Natural killer cell (primary cell): ENCODE results near the gene NFS1. TPM values are rescaled to one million over a fixed set of nuclear protein-coding genes. Genes with fewer than 3 reads are reported as not detected.
"Not testable (repeated sequence)": the region's sequence is repeated elsewhere in the genome, so short reads cannot be mapped to it uniquely, and the experiment has no call there.

ENCODE experiments used
- ATAC-seq, 3 donors: fragments of 150-1000 bp in 2 of 3; fragments of 200-7000 bp in 1 of 3; cut with Tn5 transposase; 1 replicate in 1 of 3; 2 replicates in 2 of 3; pipeline ENCODE4 v1.10.0; 2021; ENCODE audit warnings: mild to moderate bottlenecking in 2 of 3, moderate library complexity in 2 of 3
- DNase-seq, 2 donors: peaks; one replicate each; pipeline versions ENCODE4 v3.0.0 to v3.0.0-alpha.2; 2013 to 2021; ENCODE audit warnings: mixed read lengths in 1 of 2
- H3K27ac ChIP-seq: one replicate; pipeline ENCODE4 v1.5.1; 2013; ENCODE audit warnings: mild to moderate bottlenecking, low read length
- H3K27me3 ChIP-seq: one replicate; pipeline ENCODE4 v1.6.1; 2013; ENCODE audit warnings: low read length; ENCODE audit not compliant: control insufficient read depth, insufficient read depth
- H3K36me3 ChIP-seq: one replicate; pipeline ENCODE4 v1.6.1; 2013; ENCODE audit warnings: low read length; ENCODE audit not compliant: control insufficient read depth, insufficient read depth
- H3K4me1 ChIP-seq: one replicate; pipeline ENCODE4 v1.6.1; 2013; ENCODE audit warnings: low read length; ENCODE audit not compliant: control insufficient read depth, insufficient read depth
- H3K4me3 ChIP-seq: one replicate; pipeline ENCODE4 v1.5.1; 2013; ENCODE audit warnings: low read length
- H3K9me3 ChIP-seq: one replicate; pipeline ENCODE4 v1.6.1; 2013; ENCODE audit warnings: low read length; ENCODE audit not compliant: control insufficient read depth, insufficient read depth
- H3K27ac Mint-ChIP-seq, 2 donors: one replicate each; pipeline ENCODE4 v1.8.0; 2022; ENCODE audit warnings: mild to moderate bottlenecking in 2 of 2, mixed read lengths in 2 of 2, moderate library complexity in 1 of 2
- H3K27me3 Mint-ChIP-seq, 2 donors: one replicate each; pipeline ENCODE4 v1.8.0; 2022; ENCODE audit warnings: low read depth in 2 of 2, mixed read lengths in 2 of 2
- H3K36me3 Mint-ChIP-seq: one replicate; pipeline ENCODE4 v1.8.0; 2022; ENCODE audit warnings: mixed read lengths
- H3K4me1 Mint-ChIP-seq, 2 donors: one replicate each; pipeline ENCODE4 v1.8.0; 2022; ENCODE audit warnings: mixed read lengths in 2 of 2
- H3K4me3 Mint-ChIP-seq: one replicate; pipeline ENCODE4 v1.8.0; 2022; ENCODE audit warnings: mild to moderate bottlenecking, moderate library complexity, mixed read lengths
- H3K9me3 Mint-ChIP-seq, 2 donors: one replicate each; pipeline ENCODE4 v1.8.0; 2022; ENCODE audit warnings: mixed read lengths in 2 of 2
- CTCF ChIP-seq: fragments of 200-600 bp; IDR thresholded peaks from one replicate; pipeline ENCODE4 v1.8.0; 2022; ENCODE audit warnings: antibody characterized with exemption
- WGBS: methylation state at CpG from one replicate; pipeline ENCODE4 v1.1.7; 2013; ENCODE audit warnings: missing lambda C conversion rate; ENCODE audit not compliant: insufficient coverage; 5-methylcytosine and 5-hydroxymethylcytosine counted together
- intact Hi-C: fragments of 100-400 bp; cut with micrococcal nuclease; formaldehyde crosslinking; loops from one replicate; pipeline ENCODE4 v1.14.2; 2022
- total RNA-seq, 4 donors: library from RNA; stranded (reverse); fragments of 120-200 nt in 1 of 4; gene quantifications; one replicate each; pipeline versions ENCODE4 v1.2.3 to v1.2.4, GENCODE V29; 2013 to 2022

NFS1 gene
- total RNA-seq, 3 donors from 2014 or later (not counting 1 experiment from before 2014, with no cell fraction given): 11.3 to 20.8 (median 16.0) TPM

GRCh38 chr20:35695978-35696377 lies 3.2 kb downstream of the NFS1 start:
- Histone ChIP-seq H3K9me3 (no peaks in the 10 kb centered on the region), H3K4me3 (no peak overlapping the region), H3K27me3 (no peaks in the 10 kb centered on the region), H3K27ac (no peak overlapping the region), H3K4me1 (peaks cover 12% of the 10 kb centered on the region), H3K36me3 (peaks cover 6% of the 10 kb centered on the region)
- 100% methylated on average over 1 of the region's 4 CpGs for WGBS
- DNase-seq (no peak), ATAC-seq (no peak)
- peaks cover 32 to 38% of the 10 kb centered on the region in 2 donors for H3K4me1 Mint-ChIP-seq
- H3K27me3 Mint-ChIP-seq: no peaks in the 10 kb centered on the region
- H3K9me3 Mint-ChIP-seq: no peaks in the 10 kb centered on the region
- no peaks in the 10 kb centered on the region for H3K36me3 Mint-ChIP-seq
- TF ChIP-seq CTCF: no peak
- no peak overlapping the region for H3K4me3 Mint-ChIP-seq
- no peak overlapping the region for H3K27ac Mint-ChIP-seq
- intact Hi-C loops: loop anchor here (5.0 kb wide), 1 partner anchor 34 kb away; the partner anchor contains the start of genes CPNE1 and RBM12

- H3K36me3 Mint-ChIP-seq: no peaks in the 10 kb centered on the region
- no peak for TF ChIP-seq CTCF
- Histone ChIP-seq H3K27me3 (no peaks in the 10 kb centered on the region), H3K9me3 (no peaks in the 10 kb centered on the region), H3K27ac (no peak overlapping the region), H3K36me3 (peaks cover 9% of the 10 kb centered on the region), H3K4me1 (peaks cover 12% of the 10 kb centered on the region), H3K4me3 (no peak overlapping the region)
- no peak for ATAC-seq
- intact Hi-C loops: loop anchor here (5.0 kb wide), 1 partner anchor 33 kb away; the partner anchor contains the start of genes CPNE1 and RBM12
- peaks cover 28 to 36% of the 10 kb centered on the region in 2 donors for H3K4me1 Mint-ChIP-seq
- DNase-seq: no peak
- H3K4me3 Mint-ChIP-seq: no peak overlapping the region
- WGBS: 98% methylated on average over 2 of the region's 2 CpGs
- H3K27ac Mint-ChIP-seq: no peak overlapping the region
- no peaks in the 10 kb centered on the region for H3K27me3 Mint-ChIP-seq
- H3K9me3 Mint-ChIP-seq: no peaks in the 10 kb centered on the region
Observed at GRCh38 chr20:35695245-35695749, 3.9 kb downstream of the NFS1 start.

- Mint-ChIP-seq H3K27ac (no peak overlapping the region), H3K4me3 (no peak overlapping the region), H3K27me3 (no peaks in the 10 kb centered on the region), H3K9me3 (no peaks in the 10 kb centered on the region), H3K4me1 (peaks cover 0 to under 1% of the 10 kb centered on the region in 2 donors), H3K36me3 (no peaks in the 10 kb centered on the region)
- Histone ChIP-seq H3K9me3 (no peaks in the 10 kb centered on the region), H3K4me1 (no peaks in the 10 kb centered on the region), H3K27ac (no peak overlapping the region), H3K27me3 (no peaks in the 10 kb centered on the region), H3K4me3 (no peak overlapping the region), H3K36me3 (peaks cover 27% of the 10 kb centered on the region)
- intact Hi-C loops: no loop called here
- TF ChIP-seq CTCF: no peak
- 98% methylated on average over 4 of the region's 4 CpGs for WGBS
- ATAC-seq: no peak
- DNase-seq: no peak
Observed at GRCh38 chr20:35690265-35690664, 8.9 kb downstream of the NFS1 start.

GRCh38 chr20:35686872-35687271 lies 12.3 kb downstream of the NFS1 start:
- H3K27ac ChIP-seq, H3K4me1 ChIP-seq, H3K4me3 Mint-ChIP-seq, H3K27me3 Mint-ChIP-seq, H3K27me3 ChIP-seq, H3K9me3 ChIP-seq, H3K4me3 ChIP-seq, DNase-seq, H3K4me1 Mint-ChIP-seq, intact Hi-C loops, H3K36me3 Mint-ChIP-seq, ATAC-seq, H3K9me3 Mint-ChIP-seq, H3K27ac Mint-ChIP-seq: not testable (repeated sequence)
- peaks cover 25% of the 10 kb centered on the region for H3K36me3 ChIP-seq
- WGBS: 98% methylated on average over 10 of the region's 11 CpGs

GRCh38 chr20:35685368-35685767 lies 13.8 kb downstream of the NFS1 start:
- H3K27me3 ChIP-seq, H3K27me3 Mint-ChIP-seq, intact Hi-C loops, H3K9me3 ChIP-seq, H3K27ac Mint-ChIP-seq, H3K4me1 ChIP-seq, H3K36me3 Mint-ChIP-seq, ATAC-seq, H3K27ac ChIP-seq, H3K9me3 Mint-ChIP-seq, DNase-seq, H3K4me3 ChIP-seq, H3K4me1 Mint-ChIP-seq, H3K4me3 Mint-ChIP-seq: not testable (repeated sequence)
- WGBS: 87% methylated on average over 8 of the region's 9 CpGs
- peaks cover 26% of the 10 kb centered on the region for H3K36me3 ChIP-seq
